Sigmoid colon (tissue), 7 donors: ENCODE data around the gene PIGO. TPM values are rescaled to one million over a fixed set of nuclear protein-coding genes. Genes with fewer than 3 reads are reported as not detected.

Source experiments
- DNase-seq: peaks from one replicate; pipeline ENCODE4 v3.0.0-alpha.2; 2019
- H3K27ac ChIP-seq, 4 donors: fragments of 200-600 bp; sonication (generic); one replicate each; pipeline ENCODE4 v1.5.1; 2016 to 2019; ENCODE audit warnings: mild to moderate bottlenecking in 1 of 4
- H3K27me3 ChIP-seq, 3 donors: fragments of 200-600 bp; sonication (generic); one replicate each; pipeline ENCODE4 v1.5.1; 2019; ENCODE audit warnings: mild to moderate bottlenecking in 1 of 3
- H3K36me3 ChIP-seq, 4 donors: fragments of 200-600 bp; sonication (generic); one replicate each; pipeline ENCODE4 v1.5.1; 2016 to 2019
- H3K4me1 ChIP-seq, 4 donors: fragments of 200-600 bp; sonication (generic); one replicate each; pipeline ENCODE4 v1.5.1; 2017 to 2019
- H3K4me3 ChIP-seq, 4 donors: fragments of 200-600 bp; sonication (generic); one replicate each; pipeline ENCODE4 v1.5.1; 2017 to 2019; ENCODE audit warnings: mild to moderate bottlenecking in 2 of 4, moderate library complexity in 1 of 4
- H3K9me3 ChIP-seq, 4 donors: fragments of 200-600 bp in 3 of 4; sonication (generic) in 3 of 4; one replicate each; pipeline versions ENCODE4 v1.5.1 to v1.6.1; 2013 to 2019
- EP300 ChIP-seq, 4 donors: sonication (generic); formaldehyde crosslinking; IDR thresholded peaks; one replicate each; pipeline ENCODE4 v1.6.1; 2017; ENCODE audit warnings: antibody characterized with exemption in 4 of 4
- POLR2A ChIP-seq, 2 donors: fragments of 450-650 bp; IDR thresholded peaks; one replicate each; pipeline ENCODE4 v1.6.1; 2016; ENCODE audit warnings: antibody characterized with exemption in 2 of 2, mild to moderate bottlenecking in 2 of 2, moderate library complexity in 2 of 2
- POLR2AphosphoS5 ChIP-seq, 4 donors: sonication (generic); formaldehyde crosslinking; IDR thresholded peaks; one replicate each; pipeline ENCODE4 v1.6.1; 2017; ENCODE audit warnings: antibody characterized with exemption in 4 of 4
- whole genome bisulfite sequencing, 2 donors: extraction: QIAGEN DNeasy Blood & Tissue Kit; methylation state at CpG; one replicate each; pipeline ENCODE4 v1.1.7; 2013; 5-methylcytosine and 5-hydroxymethylcytosine counted together
- intact Hi-C: fragments of 100-400 bp; cut with DNase I; formaldehyde crosslinking; loops from one replicate; pipeline ENCODE4 v1.15.1; 2023
- polyA plus RNA-seq, 3 donors: library from polyadenylated mRNA; stranded (reverse); fragments of 200-250 nt; gene quantifications; one replicate each; pipeline ENCODE4 v1.2.3, GENCODE V29; 2013
- total RNA-seq, 4 donors: library from RNA; depleted of rRNA; stranded (reverse); fragments of >200 nt; gene quantifications; one replicate each; pipeline ENCODE4 v1.1.0, GENCODE V29; 2016
- TF ChIP-seq, protein P1 (sequence below), 4 experiments: fragments of 450-650 bp in 3 of 4; fragments of 200-600 bp in 1 of 4; IDR thresholded peaks; one replicate each; pipeline ENCODE4 v1.5.1; 2016 to 2019; ENCODE audit warnings: antibody characterized with exemption in 4 of 4, mild to moderate bottlenecking in 3 of 4, moderate library complexity in 2 of 4
- donor health status: healthy with polysubstance abuse.
- donor health status: Bipolar disorder and iron deficiency.
- donor health status: healthy.

PIGO gene
- total and polyA plus RNA-seq, 7 donors = 3.0 to 23.5 (median 10.0) TPM

DNA sequence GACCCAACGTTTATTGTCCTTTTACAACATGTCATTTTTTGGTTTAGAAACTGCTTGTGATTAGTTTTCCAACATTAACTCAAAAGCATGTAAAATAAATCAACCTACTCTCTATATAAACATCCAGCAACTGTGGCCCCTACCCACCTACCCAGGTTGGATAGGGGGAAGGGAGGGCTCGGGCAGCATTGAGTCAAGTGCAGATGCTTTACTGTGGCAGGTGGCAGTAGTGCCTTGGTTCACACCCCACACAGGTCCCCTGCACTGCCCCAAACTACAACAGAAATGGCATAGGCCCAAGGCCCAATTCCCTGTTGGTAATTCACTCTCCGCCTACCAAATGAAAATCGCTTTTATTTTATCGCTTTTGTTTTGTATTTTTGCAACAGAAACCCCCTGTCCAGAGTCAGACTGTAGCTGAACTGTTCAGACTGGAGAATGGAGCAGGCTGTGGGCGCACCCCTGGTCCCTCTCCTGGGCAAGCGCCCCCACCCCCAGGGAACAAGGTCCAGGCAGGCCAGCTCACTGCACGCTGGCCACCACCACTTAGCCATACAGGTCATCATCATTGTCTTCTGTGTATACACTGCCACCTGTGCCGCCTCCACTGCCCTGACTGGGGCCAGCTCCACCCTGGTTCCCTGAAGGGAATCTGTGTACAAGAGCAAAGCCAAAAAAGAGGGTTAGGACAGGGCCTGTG is 39.7 kb downstream of the PIGO start:
- Histone ChIP-seq H3K36me3 (peaks cover 51 to 92% (median 62%) of the 10 kb centered on the region in 4 donors), H3K27ac (no peak overlapping the region), H3K4me3 (no peak overlapping the region), H3K27me3 (no peaks in the 10 kb centered on the region), H3K4me1 (no peaks in the 10 kb centered on the region), H3K9me3 (no peaks in the 10 kb centered on the region)
- intact Hi-C loops = no loop called here
- DNase-seq = no peak
- TF ChIP-seq POLR2AphosphoS5 (IDR thresholded peaks at IDR 0.05) (no peak), POLR2A (IDR thresholded peaks at IDR 0.05) (no peak), EP300 (IDR thresholded peaks at IDR 0.05) (no peak)
- TF ChIP-seq, protein P1, sequence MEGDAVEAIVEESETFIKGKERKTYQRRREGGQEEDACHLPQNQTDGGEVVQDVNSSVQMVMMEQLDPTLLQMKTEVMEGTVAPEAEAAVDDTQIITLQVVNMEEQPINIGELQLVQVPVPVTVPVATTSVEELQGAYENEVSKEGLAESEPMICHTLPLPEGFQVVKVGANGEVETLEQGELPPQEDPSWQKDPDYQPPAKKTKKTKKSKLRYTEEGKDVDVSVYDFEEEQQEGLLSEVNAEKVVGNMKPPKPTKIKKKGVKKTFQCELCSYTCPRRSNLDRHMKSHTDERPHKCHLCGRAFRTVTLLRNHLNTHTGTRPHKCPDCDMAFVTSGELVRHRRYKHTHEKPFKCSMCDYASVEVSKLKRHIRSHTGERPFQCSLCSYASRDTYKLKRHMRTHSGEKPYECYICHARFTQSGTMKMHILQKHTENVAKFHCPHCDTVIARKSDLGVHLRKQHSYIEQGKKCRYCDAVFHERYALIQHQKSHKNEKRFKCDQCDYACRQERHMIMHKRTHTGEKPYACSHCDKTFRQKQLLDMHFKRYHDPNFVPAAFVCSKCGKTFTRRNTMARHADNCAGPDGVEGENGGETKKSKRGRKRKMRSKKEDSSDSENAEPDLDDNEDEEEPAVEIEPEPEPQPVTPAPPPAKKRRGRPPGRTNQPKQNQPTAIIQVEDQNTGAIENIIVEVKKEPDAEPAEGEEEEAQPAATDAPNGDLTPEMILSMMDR (IDR thresholded peaks at IDR 0.05) = no peak
- 89 to 93% methylated on average over 9 of the region's 9 CpGs for WGBS, 2 donors

DNA sequence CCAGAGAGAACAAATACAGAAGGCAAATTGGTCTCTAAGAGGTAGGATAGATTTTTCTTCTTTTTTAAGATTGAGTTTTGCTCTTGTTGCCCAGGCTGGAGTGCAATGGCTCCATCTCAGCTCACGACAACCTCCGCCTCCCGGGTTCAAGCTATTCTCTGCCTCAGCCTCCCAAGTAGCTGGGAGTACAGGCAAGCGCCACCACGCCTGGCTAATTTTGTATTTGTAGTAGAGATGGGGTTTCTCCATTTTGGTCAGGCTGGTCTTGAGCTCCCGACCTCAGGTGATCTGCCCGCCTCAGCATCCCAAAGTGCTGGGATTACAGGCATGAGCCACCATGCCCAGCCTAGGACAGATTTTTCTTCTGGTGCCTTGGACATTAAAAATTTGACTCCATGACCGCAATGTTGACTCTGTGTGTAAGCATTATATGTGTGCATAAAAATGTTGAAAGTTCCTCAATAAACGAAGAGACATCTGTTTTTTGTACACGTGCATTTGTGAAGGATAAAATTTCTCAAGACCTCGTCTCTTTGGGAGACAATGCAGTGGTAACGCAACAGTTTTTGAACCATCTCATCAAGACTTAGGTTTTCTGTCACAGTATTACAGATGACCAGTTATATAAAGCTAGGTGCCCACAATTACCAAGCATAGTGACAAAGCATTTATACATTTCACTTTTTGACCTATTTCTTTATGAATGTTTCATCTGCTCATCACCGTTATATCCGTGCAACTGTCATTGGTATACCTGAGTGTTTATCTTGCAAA is 41.3 kb downstream of the PIGO start:
- Histone ChIP-seq H3K4me3 (no peak overlapping the region), H3K9me3 (no peaks in the 10 kb centered on the region), H3K4me1 (peaks cover 0 to 8% (median 2%) of the 10 kb centered on the region in 4 donors), H3K27ac (no peak overlapping the region), H3K27me3 (no peaks in the 10 kb centered on the region), H3K36me3 (peaks cover 34 to 92% (median 46%) of the 10 kb centered on the region in 4 donors)
- intact Hi-C loops = no loop called here
- no peak for DNase-seq
- TF ChIP-seq, protein P1 (IDR thresholded peaks at IDR 0.05) = no peak
- TF ChIP-seq POLR2A (IDR thresholded peaks at IDR 0.05) (no peak), EP300 (IDR thresholded peaks at IDR 0.05) (no peak), POLR2AphosphoS5 (IDR thresholded peaks at IDR 0.05) (no peak)
- whole genome bisulfite sequencing, 2 donors = 95% methylated on average over 14 of the region's 14 CpGs

DNA sequence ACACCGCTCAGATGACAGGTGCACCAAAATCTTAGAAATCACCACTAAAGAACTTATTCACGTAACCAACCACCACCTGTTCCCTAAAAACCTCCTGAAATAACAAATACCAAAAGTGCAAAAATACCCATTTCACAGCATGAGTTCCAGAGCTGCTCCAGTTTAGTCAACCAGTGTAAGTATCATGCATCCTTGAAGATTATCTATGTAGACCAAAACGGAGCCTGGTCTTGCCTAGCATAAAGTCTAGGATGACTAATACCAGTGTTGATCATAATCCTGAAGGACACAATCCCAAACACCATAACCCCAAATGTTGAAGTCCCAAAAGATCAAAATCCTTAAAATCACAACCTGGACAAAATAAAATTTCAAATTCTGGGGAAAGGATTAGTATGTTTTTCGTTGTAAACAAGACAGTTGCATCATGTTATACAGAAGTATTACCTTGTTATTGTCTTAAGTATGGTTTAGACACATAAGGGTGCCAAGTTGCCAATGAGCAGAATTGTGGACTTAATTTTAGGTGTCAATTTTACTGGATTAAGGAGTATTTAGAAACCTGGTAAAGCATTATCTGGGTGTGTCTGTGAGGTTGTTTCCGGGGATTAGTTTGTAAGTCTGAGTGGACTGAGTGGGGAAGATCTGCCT is 42.1 kb downstream of the PIGO start:
- DNase-seq = no peak
- H3K4me3 ChIP-seq = no peak overlapping the region
- no peaks in the 10 kb centered on the region for H3K9me3 ChIP-seq
- 57 to 89% methylated on average over 5 of the region's 5 CpGs for WGBS, 2 donors
- no peaks in the 10 kb centered on the region for H3K27me3 ChIP-seq
- intact Hi-C loops = no loop called here
- TF ChIP-seq POLR2AphosphoS5 (IDR thresholded peaks at IDR 0.05) (no peak), POLR2A (IDR thresholded peaks at IDR 0.05) (no peak), EP300 (IDR thresholded peaks at IDR 0.05) (no peak)
- TF ChIP-seq, protein P1 (IDR thresholded peaks at IDR 0.05) = no peak
- peaks cover 26 to 91% (median 39%) of the 10 kb centered on the region in 4 donors for H3K36me3 ChIP-seq
- H3K4me1 ChIP-seq = peaks cover 0 to 8% (median 2%) of the 10 kb centered on the region in 4 donors
- no peak overlapping the region for H3K27ac ChIP-seq

DNA sequence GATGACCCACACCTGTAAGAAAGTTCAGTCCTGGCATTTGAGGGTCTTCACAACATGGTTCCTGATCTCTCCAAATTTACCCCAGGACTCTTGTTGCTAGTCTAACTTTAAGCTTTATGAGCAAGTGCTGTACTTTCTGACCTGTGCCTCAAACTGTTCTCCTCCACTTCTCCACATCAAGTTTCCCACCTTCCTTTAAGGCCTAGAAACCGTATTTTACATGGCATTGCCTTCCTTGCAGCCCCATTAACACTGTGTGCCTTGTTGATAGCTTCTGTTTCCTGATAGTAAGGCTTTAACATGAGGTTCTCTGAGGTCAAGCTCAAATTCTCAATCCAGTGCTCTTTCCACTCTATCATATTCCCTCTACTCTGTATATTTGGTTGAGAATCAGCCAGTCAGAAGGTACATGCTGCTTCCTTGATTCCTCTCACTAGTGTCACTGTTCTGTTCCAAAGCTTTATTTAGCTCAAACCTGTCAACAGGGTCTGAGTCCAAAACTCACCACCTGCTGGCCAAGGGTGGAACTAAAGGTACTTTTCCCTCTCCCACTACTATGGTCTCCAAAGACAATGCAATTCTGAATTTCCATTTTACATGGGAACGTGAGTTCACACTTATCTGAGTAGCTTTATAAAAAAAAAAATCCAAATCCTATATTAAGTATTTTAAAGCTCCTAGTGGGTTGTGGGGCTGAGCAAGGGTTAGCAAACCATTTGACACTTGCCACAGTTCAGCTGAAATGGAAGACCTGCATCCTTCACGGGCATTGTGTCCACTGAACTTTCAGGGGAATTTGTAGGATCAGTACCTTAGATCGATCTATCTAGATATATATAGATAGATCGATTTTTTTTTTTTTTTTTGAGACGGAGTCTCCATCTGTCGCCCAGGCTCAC is 45.1 kb downstream of the PIGO start:
- peak overlapping the region; percentile 45 to 64 (median 58) for H3K27ac ChIP-seq
- H3K36me3 ChIP-seq = peaks cover under 1 to 79% (median 17%) of the 10 kb centered on the region in 4 donors

More for the DNA sequence above, 45.1 kb downstream of the PIGO start:
- Histone ChIP-seq H3K27me3 (no peaks in the 10 kb centered on the region), H3K4me3 (no peak overlapping the region), H3K4me1 (peaks cover 0 to 8% (median 2%) of the 10 kb centered on the region in 4 donors), H3K9me3 (no peaks in the 10 kb centered on the region)
- no peak for DNase-seq
- WGBS, 2 donors = 87 to 88% methylated on average over 7 of the region's 7 CpGs
- TF ChIP-seq, protein P1 (IDR thresholded peaks at IDR 0.05) = peak; percentile 35 to 63 (median 55)
- peak in 3 of 4 donors; percentile 22 to 50 (median 44) for TF ChIP-seq POLR2AphosphoS5 (IDR thresholded peaks at IDR 0.05)
- no peak for TF ChIP-seq POLR2A (IDR thresholded peaks at IDR 0.05)
- intact Hi-C loops = loop anchor here (2.0 kb wide), 1 partner anchor 153 kb away; no protein-coding TSS in a partner anchor
